ELR (cell line): ENCODE data around the gene BMPR2.
"Not testable (repeated sequence)": the region's sequence is repeated elsewhere in the genome, so short reads cannot be mapped to it uniquely, and the experiment has no call there.

ENCODE experiments used
- DNase-seq: peaks from one replicate; pipeline ENCODE4 v3.0.0-alpha.2; 2015; ENCODE audit warnings: low read depth

The BMPR2 gene

GRCh38 chr2:202382684-202383083 is 6.6 kb downstream of the BMPR2 start:
- DNase-seq = no peak

- not testable (repeated sequence) for DNase-seq
Measured at GRCh38 chr2:202386495-202386894, 10.4 kb downstream of the BMPR2 start.

DNA sequence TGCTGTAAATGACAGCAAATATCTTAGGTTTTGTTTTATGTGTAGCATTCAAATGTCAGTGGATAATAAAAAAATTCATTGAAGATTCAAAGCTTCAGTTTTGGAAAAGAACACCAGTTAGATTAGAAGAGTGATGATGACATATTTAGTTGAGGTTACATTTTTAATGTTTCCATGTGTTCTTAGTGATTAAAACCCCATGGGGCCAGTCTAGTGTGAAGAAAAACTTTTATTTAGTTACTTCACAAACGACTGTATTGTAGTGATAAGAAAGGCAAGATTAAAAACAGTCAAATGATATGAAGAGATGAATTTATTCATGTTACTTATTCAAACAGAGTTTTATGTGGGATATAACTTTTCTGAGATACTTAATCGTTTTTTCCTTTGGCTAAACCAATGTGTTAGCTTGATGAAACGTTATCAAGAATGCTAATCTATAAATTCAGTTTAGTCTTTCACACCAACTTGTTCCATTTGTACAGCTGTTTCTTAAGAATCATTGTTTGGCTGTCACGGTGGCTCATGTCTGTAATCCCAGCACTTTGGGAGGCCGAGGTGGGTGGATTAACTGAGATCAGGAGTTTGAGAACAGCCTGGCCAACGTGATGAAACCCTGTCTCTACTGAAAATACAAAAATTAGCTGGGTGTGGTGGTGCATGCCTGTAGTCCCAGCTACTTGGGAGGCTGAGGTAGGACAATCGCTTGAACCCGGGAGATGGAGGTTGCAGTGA is 11.6 kb downstream of the BMPR2 start:
- no peak for DNase-seq

DNA sequence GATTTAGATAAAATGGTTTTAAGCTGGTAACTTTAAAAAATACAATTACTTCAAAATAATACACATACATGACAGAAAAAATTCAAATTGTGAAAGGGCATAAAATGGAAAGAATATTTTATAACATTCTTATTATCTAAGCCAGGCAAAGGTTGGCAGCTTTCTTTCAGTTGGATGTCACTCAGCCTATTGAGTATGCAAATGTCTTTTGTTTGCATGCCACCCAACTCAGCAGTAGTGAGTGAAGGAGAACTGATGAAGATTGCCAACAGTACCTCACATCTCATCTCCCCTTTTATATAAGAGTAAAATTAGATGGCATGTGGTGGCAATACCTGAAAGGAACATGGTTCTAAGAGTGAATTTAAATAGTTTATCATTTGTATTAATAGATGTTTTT is 24.8 kb downstream of the BMPR2 start:
- no peak for DNase-seq

DNA sequence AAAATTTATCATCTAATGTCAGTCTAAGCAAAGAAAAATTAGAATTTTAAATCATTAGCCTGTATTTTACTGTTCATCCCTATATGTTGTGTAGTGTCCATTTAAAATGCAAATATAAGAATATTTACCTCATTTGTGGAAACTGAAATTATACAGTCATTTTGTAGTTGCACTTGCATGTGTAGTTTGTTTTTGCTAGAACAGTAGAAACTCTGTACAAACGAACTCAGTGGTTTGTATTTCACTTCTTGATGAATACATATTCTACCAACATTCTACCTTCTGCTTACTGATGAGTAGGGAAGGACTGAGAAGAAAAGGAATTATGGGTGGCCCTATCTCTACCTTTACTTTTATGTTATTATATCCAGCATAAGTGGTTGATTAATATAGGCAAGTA is 29.7 kb downstream of the BMPR2 start:
- DNase-seq = no peak

DNA sequence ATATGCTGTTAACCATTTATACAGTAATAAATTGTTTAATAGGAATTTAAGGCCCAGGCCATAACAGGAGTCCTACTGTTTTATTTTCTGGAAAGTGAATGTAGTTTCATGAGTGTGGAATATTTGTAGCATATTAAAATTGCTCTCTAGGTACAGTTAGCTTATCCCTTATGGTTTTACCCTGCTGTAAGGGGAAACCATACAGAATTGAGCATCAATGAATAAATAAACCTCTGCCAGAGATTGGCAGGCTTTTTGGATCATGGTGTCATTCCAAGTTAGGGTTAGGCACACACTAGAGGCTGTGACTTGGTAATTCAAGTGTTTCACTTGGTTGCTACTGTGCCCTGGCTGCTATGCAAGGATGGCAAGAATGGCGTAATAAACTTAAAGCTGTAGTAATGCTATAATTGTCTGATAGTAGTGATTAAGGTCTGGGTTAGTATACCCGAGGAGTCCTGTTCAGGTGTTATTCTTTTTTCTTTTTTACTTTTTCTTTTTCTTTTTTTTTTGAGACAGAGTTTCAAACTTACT is 30.4 kb downstream of the BMPR2 start:
- DNase-seq = no peak

DNA sequence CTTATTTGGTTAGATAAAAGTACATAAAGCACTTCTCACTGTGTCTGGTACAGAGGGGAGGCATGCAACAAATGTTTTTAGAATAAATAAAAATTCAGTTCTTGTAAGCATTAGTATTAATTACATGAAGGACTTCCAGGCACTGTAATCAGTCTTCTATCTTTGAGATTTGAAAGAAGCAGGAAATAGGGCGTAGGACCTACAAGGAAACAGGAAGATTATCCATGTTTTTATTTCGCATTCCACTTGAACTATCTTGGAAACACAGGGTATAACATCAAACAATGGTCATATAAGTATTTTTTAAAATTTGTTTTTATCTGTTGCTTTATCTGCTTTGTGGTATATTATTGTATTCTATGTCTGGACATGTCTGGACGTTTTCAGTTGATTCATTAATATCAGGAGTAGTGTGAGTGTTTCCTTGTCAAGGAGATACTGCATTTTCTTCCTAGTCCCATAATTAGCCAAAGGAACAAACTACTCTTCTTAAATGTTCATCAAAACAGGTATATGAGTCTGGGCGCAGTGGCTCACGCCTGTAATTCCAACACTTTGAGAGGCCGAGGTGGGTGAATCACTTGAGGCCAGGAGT is 32.5 kb downstream of the BMPR2 start:
- DNase-seq = no peak

DNA sequence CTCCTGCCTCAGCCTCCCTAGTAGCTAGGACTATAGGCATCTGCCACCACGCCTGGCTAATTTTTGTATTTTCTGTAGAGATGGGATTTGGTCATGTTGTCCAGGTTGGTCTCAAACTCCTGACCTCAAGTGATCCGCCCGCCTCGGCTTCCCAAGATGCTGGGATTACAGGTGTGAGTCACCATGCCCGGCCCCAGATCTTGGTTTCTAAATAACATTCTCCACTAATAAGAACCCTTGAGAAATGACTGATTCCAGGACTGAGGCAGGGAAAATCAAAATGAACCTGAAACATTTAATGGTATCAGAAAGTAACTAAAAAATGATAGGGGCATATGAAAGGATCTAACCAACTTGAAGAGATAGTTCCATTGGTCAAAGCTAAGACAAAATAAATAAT is 34.0 kb downstream of the BMPR2 start:
- DNase-seq = no peak

DNA sequence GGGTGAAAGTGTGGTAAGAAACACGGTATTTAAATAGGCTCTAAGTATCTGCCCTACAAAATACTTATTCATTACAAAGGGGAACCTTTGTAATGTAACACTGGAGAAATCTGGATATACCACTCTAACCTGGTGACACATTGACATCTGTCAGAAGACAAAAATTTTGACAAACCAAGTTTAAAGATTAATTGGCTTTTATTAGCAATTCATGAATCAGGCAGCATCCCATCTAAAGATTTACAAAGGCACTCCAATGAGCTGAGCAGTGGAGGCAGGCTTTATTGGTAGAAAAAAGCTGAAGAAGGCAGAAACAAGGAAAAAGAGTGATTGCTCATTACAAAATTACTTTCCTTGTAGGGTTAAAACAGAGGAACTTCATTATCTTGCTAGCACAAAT is 35.0 kb downstream of the BMPR2 start:
- DNase-seq = no peak

- DNase-seq = no peak
Measured at GRCh38 chr2:202418027-202418426, 41.9 kb downstream of the BMPR2 start.

GRCh38 chr2:202418511-202418910 is 42.4 kb downstream of the BMPR2 start:
- DNase-seq = no peak

GRCh38 chr2:202423139-202423538 is 47.0 kb downstream of the BMPR2 start:
- no peak for DNase-seq

GRCh38 chr2:202425036-202425435 is 48.9 kb downstream of the BMPR2 start:
- DNase-seq = no peak

- DNase-seq = no peak
Measured at GRCh38 chr2:202426751-202427150, 50.6 kb downstream of the BMPR2 start.

GRCh38 chr2:202429164-202429980 is 53.2 kb downstream of the BMPR2 start:
- DNase-seq = no peak

- no peak for DNase-seq
Measured at GRCh38 chr2:202432776-202433175, 56.6 kb downstream of the BMPR2 start.

GRCh38 chr2:202434472-202434871 is 58.3 kb downstream of the BMPR2 start:
- DNase-seq = no peak

- DNase-seq = no peak
Measured at GRCh38 chr2:202436626-202437025, 60.5 kb downstream of the BMPR2 start.

DNA sequence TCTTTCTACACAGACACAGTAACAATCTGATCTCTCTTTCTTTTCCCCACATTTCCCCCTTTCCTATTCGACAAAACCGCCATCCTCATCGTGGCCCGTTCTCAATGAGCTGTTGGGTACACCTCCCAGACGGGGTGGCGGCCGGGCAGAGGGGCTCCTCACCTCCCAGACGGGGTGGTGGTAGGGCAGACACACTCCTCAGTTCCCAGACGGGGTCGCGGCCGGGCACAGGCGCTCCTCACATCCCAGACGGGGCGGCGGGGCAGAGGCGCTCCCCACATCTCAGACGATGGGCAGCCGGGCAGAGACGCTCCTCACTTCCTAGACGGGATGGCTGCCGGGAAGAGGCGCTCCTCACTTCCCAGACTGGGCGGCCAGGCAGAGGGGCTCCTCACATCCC is 64.0 kb downstream of the BMPR2 start:
- not testable (repeated sequence) for DNase-seq

DNA sequence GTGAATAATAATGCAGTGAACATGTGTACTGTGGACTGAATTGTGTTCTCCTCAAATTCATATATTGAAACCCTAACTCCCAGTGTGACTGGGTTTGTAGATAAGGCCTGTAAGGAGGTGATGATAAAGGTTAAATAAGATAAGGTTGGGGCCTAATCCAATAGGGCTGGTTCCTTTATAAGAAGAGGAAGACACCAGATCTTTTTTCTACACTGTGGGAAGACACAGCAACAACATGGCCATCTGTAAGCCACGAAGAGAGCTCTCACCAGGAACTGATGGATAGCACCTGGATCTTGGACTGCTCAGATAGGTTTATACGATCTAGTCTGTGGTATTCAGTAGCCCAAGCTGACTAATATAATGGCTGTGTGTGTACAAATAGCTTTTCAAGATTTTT is 66.8 kb downstream of the BMPR2 start:
- no peak for DNase-seq

GRCh38 chr2:202444000-202444399 is 67.9 kb downstream of the BMPR2 start:
- no peak for DNase-seq

- no peak for DNase-seq
Measured at GRCh38 chr2:202449344-202449743, 73.2 kb downstream of the BMPR2 start.

- no peak for DNase-seq
Measured at GRCh38 chr2:202450785-202451184, 74.7 kb downstream of the BMPR2 start.
